RKO (cell line): ENCODE data around the gene TMEM123.

ENCODE experiments used
- DNase-seq: peaks from one replicate; pipeline ENCODE4 v3.0.0-alpha.2; 2016; ENCODE audit warnings: low spot score

TMEM123 gene

DNA sequence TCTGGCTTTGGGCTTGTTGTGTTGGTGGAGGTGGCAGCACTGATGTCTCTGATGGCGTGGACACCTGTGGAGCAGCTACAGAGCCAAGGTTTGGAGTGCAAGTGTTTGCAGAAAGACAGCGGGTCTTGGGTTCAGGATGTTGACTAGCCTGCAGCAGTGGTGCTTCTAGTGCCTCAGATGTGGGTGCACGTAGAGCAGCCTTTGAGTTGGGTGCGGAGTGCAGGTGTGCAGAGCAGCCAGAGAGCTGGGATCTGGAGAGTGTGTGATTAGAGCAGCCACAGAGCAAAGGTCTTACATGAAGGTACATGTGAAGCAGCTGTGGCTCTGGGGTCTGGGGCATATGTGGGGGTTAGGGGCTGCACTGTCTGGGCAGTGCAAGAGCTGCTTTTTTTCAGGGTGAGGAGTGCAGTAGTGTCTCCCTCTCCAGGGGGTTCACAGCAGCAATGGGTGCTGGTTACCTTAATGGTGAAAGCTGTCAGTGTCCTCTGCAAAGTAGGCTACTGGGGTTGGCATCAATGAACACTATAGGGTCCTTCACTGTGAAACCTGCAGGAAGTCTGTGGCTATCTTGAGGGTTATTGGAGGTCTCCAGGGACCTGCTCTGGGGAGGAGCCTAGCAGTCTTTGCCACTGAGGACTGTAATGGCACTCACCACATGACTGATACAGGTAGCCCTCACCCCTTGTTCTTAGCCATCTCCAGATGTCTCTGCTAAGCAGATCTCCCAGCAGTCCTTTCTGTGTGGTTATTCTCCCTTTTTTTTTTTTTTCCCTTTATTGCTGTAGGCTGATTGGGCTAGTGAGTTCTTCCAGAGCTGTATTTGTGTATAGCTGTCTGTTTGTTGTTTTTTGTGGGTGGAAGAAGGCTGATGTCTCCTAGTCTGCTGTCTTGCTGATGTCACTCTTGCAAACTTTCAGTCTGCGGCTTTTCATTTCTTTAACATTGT, 91.2 kb downstream of the TMEM123 start:
- DNase-seq, result no peak

DNA sequence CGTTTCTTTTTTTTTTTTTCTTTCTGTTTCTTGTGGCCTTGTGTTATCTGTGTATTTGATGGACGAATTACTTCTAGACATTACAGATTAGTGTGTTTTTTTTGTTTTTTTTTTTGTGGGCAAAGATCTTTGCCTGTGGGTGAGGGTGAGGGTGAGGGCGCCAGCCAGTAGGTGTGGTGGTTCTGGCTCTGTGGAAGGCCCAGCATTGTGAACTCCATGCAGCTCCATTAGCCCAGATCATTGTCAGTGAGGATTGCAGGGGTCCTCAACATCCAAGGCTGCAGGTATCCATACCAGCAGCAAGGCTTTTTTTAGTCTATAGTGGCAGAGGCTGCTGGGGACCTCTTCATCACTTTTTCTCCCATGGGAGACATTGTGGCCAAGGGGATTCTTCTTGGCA, 91.9 kb downstream of the TMEM123 start:
- DNase-seq, result no peak

DNA sequence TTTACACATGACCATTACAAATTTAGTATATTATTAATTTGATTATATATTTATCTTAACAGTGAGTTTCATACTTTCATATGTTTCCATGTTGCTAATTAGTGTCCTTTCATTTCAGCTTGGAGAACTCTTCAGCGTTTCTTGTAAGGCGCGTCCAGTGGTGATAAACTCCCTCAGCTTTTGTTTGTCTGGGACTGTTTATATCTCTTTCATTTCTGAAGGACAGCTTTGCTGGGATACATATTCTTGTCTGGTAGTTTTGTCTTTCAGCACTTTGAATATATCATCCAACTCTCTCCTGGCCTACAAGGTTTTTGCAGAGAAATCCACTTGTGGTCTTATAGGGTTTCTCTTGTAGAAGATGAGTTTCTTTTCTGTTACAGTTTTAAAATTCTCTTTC, 93.2 kb downstream of the TMEM123 start:
- DNase-seq, result no peak

DNA sequence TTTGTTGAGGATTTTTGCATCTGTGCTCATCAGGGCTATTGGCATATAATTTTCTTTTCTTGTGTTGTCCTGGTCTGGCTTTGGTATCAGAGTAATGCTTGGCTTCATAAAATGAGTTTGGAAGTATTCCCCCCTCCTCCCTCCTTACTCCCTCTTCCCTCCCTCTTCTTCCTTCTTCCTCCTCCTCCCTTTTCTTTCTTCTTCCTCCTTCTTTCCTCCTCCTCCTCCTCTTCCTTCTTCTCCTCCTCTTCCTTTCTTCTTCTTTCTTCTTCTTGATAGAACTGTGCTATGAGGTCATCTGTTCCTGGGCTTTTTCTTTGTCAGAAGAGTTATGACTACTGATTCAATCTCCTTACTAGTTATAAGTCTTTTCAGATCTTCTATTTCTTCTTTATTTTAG, 95.4 kb downstream of the TMEM123 start:
- DNase-seq, result no peak

DNA sequence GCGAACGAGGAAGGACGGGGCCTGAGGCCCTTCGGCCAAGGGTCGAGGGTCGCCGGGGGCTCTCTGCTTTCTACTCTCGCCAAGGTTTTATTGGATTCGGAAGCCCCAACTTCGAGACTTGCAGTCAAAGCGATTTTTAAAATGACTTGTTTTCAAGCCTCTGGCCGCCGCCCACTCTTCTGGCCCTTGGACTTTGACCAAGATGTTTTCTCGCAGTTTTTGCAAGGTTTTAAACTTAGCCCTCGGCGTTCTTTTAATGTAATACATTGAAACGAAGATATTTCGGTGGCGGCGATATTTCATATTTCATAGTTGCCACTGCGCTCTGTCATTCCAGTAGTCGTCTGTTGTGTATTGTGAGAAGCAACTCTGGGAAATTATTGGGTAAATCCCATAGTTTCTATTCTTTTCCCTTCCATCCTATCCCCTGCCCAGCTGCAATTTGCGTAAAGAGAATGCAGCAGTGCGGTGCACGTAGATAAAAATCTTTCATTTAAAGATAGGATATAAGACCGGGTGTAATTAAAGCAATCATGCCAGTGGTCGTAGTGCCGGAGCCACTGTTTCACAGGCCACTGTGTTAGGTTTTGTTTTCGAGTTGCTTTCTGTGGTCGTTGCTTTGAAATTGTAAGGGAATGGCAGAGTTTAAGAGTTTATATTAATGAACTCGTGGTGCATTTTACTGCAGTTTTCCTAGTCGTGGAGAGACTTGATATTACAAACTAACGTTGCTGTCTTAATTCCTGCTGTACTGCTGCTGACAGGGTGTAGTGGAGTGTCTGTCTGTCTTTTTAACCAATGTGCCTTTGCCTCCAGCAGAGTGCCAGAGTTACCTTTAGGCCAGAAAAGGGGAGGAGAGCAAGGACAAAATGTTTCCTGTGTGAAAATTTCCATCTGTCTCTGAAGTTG, 104.8 kb downstream of the TMEM123 start:
- peak; percentile 77 for DNase-seq

DNA sequence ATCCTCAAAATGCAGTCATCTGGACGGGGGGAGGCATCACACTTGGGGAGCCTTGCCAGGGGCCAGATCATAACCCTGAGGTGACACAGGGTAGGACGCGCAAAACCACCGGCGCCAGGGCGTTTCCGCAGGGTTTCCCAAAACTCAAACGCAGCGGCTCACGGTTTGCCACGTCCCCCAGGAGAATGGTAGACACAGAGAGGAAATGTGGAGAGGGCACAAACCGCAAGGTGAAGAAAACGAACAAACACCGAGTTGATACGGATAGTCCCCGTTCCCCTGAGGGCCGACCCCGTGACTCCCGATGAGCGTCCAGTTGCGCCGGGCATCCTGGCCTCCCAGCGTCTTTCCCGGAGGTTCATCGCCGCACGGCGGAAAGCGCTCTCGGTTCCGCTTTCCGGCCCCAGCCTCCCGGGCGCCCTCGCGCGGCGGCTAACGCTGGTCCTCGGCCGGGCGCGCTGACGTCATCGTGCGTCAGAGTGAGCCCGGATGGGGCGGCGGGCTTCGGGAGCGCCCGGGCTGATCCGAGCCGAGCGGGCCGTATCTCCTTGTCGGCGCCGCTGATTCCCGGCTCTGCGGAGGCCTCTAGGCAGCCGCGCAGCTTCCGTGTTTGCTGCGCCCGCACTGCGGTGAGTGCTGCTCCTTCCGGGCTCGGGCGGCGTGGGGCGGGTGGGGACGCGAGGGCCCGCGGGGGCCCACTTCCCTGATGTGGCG, 105.7 kb downstream of the TMEM123 start, which contains the start of gene BIRC2:
Gene BIRC2, plus strand, starts transcription at position 467 of the 714 bp plus-strand sequence. CDS start 2,641 bp downstream, outside the sequence.
- peak; percentile 94 for DNase-seq

DNA sequence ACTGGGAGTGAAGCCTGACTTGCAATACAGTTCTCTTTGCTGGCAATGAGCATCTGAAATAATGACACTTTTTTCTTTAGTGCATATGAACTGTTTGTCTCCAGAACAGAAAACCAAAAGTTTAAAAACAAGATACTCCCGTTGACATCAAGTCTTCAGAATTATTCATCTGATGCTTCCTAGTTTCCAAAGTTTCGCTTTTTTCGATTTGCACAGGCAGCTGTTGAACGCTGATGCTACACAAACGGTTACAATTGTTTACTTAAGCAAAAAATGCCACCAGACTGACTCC, 106.2 kb downstream of the TMEM123 start:
- DNase-seq, result no peak
